ENCODE measurements around the gene LRMDA. TPM values are rescaled to one million over a fixed set of nuclear protein-coding genes. Genes with fewer than 3 reads are reported as not detected.

Gene LRMDA
- total RNA-seq, 2 experiments from 2014 or later, result not detected

DNA sequence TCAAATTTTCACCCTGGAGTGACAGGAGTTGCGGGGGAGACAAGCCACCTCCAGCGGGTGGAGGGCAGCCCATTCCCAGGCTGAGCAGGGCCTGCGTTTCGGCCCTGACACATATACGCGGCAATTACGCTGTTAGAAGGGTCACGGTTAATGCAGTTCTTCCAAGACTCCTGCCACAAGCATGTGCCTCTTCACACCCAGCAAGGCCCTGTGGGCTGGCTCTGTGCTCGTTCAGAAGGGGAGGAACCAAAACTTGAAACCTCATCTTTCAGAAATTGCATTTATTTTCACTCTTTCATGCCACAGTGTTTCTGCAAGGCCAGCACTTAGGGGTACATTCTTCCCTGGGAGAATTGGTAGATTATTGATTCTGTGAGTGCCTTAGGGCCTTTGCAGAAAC is 24.7 kb downstream of the LRMDA start:
- H4K20me1 ChIP-seq (ENCODE audit: insufficient read depth, low read length), result no peaks in the 10 kb centered on the region
- TF ChIP-seq, protein P1, sequence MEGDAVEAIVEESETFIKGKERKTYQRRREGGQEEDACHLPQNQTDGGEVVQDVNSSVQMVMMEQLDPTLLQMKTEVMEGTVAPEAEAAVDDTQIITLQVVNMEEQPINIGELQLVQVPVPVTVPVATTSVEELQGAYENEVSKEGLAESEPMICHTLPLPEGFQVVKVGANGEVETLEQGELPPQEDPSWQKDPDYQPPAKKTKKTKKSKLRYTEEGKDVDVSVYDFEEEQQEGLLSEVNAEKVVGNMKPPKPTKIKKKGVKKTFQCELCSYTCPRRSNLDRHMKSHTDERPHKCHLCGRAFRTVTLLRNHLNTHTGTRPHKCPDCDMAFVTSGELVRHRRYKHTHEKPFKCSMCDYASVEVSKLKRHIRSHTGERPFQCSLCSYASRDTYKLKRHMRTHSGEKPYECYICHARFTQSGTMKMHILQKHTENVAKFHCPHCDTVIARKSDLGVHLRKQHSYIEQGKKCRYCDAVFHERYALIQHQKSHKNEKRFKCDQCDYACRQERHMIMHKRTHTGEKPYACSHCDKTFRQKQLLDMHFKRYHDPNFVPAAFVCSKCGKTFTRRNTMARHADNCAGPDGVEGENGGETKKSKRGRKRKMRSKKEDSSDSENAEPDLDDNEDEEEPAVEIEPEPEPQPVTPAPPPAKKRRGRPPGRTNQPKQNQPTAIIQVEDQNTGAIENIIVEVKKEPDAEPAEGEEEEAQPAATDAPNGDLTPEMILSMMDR (conservative IDR thresholded peaks at IDR 0.05; ENCODE audit: low read length), result no peak
- TF ChIP-seq EZH2phosphoT487 (IDR thresholded peaks at IDR 0.05; ENCODE audit: borderline replicate concordance, low read depth, low read length), result no peak
- no peak overlapping the region for H3K27ac ChIP-seq (ENCODE audit: low read depth, low read length, poor library complexity, severe bottlenecking)
- ChIA-PET CTCF (ENCODE audit: unreplicated experiment) (no interaction called here), POLR2A (no interaction called here)
- H3K36me3 ChIP-seq (ENCODE audit: insufficient read depth, low read length), result no peaks in the 10 kb centered on the region
- no peak overlapping the region for H2AFZ ChIP-seq (ENCODE audit: low read length)
- no peaks in the 10 kb centered on the region for H3K4me1 ChIP-seq (ENCODE audit: insufficient read depth, low read length, poor library complexity, severe bottlenecking)
- BruUV-seq (replicated peaks), result no TSS peak
- intact Hi-C loops (cut with micrococcal nuclease; ENCODE audit: unreplicated experiment), result no loop called here
- H3K4me2 ChIP-seq (ENCODE audit: low read length), result no peak overlapping the region
- H3K4me3 ChIP-seq (ENCODE audit: low read depth, low read length, poor library complexity, severe bottlenecking), result no peak overlapping the region
- no peaks in the 10 kb centered on the region for H3K9me2 ChIP-seq (ENCODE audit: insufficient read depth, low read length)
- H3K9me3 ChIP-seq (ENCODE audit: low read length), result no peaks in the 10 kb centered on the region
- no peak for DNase-seq (ENCODE audit: low spot score)
- no peaks in the 10 kb centered on the region for H3K79me2 ChIP-seq (ENCODE audit: insufficient read depth, low read depth, low read length)

- TF ChIP-seq, protein P1 (conservative IDR thresholded peaks at IDR 0.05; ENCODE audit: low read length), result no peak
- TF ChIP-seq EZH2phosphoT487 (IDR thresholded peaks at IDR 0.05; ENCODE audit: borderline replicate concordance, low read depth, low read length), result no peak
- CTCF ChIA-PET (ENCODE audit: unreplicated experiment), result no interaction called here
- POLR2A ChIA-PET, result interaction anchor here (0.6 kb wide), 1 partner anchor 1265 kb away, joined by 3 read pairs; no protein-coding TSS in a partner anchor
- H3K4me1 ChIP-seq (ENCODE audit: insufficient read depth, low read length, poor library complexity, severe bottlenecking), result no peaks in the 10 kb centered on the region
- no peaks in the 10 kb centered on the region for H3K9me3 ChIP-seq (ENCODE audit: low read length)
- no peaks in the 10 kb centered on the region for H4K20me1 ChIP-seq (ENCODE audit: insufficient read depth, low read length)
- H3K4me2 ChIP-seq (ENCODE audit: low read length), result no peak overlapping the region
- no peak overlapping the region for H3K27ac ChIP-seq (ENCODE audit: low read depth, low read length, poor library complexity, severe bottlenecking)
- no peak overlapping the region for H3K4me3 ChIP-seq (ENCODE audit: low read depth, low read length, poor library complexity, severe bottlenecking)
- intact Hi-C loops (cut with micrococcal nuclease; ENCODE audit: unreplicated experiment), result no loop called here
- DNase-seq (ENCODE audit: low spot score), result no peak
- no TSS peak for BruUV-seq (replicated peaks)
- H3K79me2 ChIP-seq (ENCODE audit: insufficient read depth, low read depth, low read length), result no peaks in the 10 kb centered on the region
- H3K36me3 ChIP-seq (ENCODE audit: insufficient read depth, low read length), result no peaks in the 10 kb centered on the region
- H2AFZ ChIP-seq (ENCODE audit: low read length), result no peak overlapping the region
- H3K9me2 ChIP-seq (ENCODE audit: insufficient read depth, low read length), result no peaks in the 10 kb centered on the region
These were observed 28.6 kb downstream of the LRMDA start for GRCh38 chr10:75460059-75460458.

DNA sequence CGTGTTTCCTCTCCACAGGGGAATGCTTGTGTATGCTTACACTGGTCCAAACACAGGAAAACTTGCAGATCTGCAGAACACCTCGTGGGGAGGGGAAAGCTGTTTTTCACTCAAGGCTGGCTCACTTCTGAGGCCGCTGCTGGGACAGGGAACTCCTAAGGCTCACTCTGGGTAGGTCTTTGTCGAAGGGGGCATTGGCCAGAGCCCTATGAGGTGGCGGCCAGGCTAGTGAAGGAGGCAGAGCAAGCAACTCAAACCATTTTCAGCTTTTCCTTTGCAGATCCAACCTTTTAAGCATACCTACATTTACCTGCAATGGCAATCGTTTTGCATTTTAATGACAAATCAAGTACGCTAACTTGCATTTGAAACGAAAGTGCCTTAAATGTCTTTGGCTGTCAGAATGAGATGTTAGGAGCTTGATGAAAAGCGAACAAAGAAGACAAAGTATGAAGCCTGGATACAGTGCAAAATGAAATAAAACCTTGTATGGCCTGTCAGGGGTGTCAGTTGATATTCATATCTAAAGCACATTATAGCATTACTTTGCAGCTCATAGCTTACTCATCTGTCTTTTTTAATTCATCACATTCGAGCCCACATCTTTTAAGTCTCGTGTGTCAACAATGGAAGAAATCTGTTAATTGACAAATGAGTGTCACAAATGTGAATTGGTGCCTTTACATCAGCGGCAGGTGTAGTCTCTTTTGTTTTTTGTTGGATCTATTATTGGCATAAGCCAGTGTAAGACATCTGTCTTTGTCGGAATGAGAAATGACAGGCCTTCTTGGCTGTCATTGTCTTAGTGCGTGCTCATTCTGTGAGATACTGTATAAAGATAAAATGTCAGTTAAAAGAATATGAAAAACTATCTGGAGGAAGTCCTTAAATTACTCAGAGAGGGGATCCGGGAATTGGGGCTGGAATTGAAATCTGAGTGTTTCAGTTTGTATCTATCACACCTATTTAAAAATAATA is 30.5 kb downstream of the LRMDA start:
- Histone ChIP-seq H4K20me1 (ENCODE audit: insufficient read depth, low read length) (no peaks in the 10 kb centered on the region), H3K4me3 (ENCODE audit: low read depth, low read length, poor library complexity, severe bottlenecking) (no peak overlapping the region), H3K4me1 (ENCODE audit: insufficient read depth, low read length, poor library complexity, severe bottlenecking) (no peaks in the 10 kb centered on the region), H3K36me3 (ENCODE audit: insufficient read depth, low read length) (no peaks in the 10 kb centered on the region), H3K4me2 (ENCODE audit: low read length) (no peak overlapping the region), H3K9me3 (ENCODE audit: low read length) (no peaks in the 10 kb centered on the region), H2AFZ (ENCODE audit: low read length) (no peak overlapping the region), H3K9me2 (ENCODE audit: insufficient read depth, low read length) (no peaks in the 10 kb centered on the region), H3K27ac (ENCODE audit: low read depth, low read length, poor library complexity, severe bottlenecking) (no peak overlapping the region), H3K79me2 (ENCODE audit: insufficient read depth, low read depth, low read length) (no peaks in the 10 kb centered on the region)
- ChIA-PET CTCF (ENCODE audit: unreplicated experiment) (no interaction called here), POLR2A (no interaction called here)
- no peak for TF ChIP-seq EZH2phosphoT487 (IDR thresholded peaks at IDR 0.05; ENCODE audit: borderline replicate concordance, low read depth, low read length)
- TF ChIP-seq, protein P1 (conservative IDR thresholded peaks at IDR 0.05; ENCODE audit: low read length), result no peak
- no peak for DNase-seq (ENCODE audit: low spot score)
- intact Hi-C loops (cut with micrococcal nuclease; ENCODE audit: unreplicated experiment), result no loop called here
- BruUV-seq (replicated peaks), result no TSS peak

All from OCI-LY7 (cell line).